ENCODE data around the gene JAKMIP1.
"Not testable (repeated sequence)": the region's sequence is repeated elsewhere in the genome, so short reads cannot be mapped to it uniquely, and the experiment has no call there.

The JAKMIP1 gene

DNA sequence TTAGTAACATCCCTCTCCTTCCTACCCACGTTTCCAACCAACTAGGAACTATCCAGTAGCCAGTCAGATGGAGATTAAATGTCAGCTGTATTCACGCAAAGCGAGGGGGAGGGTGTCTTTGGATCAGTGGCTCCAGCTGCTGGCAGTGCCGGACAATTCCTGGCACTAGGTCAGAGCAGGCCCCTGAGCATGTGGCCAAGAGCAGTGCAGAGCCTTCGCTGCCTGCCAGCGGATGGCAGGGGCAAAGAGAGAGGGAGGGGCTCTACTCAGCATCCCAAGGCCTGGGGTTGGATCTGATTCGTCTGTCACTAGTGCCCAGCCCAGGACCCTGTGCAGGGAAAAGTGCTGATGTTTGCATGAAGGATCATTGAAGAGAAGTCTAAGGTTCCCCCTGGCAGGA lies 28.7 kb upstream of the JAKMIP1 start:
- DNase-seq (ENCODE audit: low spot score), result no peak

DNA sequence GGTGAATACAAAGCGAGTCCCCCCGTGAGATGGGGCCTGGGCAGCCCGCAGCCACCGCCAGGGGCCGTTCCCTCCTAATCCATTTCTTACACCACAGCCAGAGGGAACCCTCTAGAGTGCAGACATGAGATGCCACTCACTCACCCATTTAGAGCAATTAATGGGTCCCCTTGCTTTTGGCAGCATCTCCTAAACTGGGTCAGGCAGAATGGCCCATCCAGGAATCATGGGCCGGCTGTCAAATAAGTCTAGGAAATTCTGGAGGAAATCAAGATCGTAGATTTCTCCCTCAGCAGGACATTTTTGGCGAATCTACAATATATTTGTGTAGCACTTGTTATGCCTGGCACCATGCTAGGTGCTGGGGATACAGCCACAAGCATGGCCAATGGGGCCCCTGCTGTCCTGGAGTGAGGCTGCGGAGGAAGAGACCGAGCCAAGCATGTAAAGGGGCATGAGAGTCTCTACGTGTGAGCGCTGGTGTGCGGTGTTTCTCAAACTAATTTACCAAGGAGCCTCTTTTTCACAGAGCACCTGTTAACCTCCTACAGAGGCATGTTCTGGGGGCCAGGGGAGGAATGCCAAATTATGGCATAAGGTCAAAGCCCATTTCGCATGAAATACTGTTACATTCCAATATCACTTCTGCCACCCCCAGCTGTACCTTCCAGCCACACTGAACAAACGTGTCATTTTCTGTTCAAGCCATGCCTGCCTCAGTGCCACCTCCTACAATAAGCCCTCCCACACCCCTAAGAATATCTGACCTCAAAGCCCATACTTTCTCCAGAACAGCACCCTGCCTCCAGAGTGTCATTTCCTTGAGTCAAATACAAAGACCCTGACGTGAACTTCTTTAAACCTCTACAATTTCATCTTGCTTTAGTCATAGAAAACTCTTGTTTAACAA lies 28.1 kb upstream of the JAKMIP1 start:
- DNase-seq (ENCODE audit: low spot score), result no peak

DNA sequence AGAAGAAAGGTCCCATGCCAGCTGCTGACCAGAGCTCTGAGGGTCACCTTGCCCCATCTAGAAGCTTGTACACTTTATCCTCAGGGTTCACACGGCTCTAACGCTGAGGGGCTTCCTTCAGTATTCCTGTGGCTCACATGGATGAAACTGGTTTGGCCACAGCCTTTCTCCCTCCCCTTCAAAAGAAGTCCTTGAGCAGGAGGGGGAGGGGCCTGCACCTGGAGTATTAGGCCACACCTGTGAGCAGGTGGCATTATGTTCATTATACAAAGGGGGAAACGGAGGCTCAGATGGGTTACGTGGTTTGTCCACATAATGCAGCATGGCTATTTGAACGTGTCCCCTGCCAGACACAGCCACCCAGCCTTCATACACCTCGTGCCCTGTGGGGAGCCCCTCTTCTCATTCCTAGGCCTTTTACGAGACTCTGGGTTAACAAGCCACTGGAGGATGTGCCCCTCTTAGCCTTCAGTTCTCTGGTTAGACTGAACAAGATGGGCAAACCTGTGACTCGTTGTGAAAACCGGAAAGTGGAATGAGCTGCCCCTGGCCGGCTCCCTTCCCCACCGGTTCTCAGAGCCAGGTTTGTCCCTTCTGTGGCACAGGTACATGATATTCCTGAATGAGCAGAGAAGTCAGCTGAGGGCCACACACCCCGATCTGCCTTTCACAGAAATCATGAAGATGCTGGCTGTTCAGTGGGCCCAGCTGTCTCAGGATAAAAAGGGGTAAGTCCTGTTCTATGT lies 27.2 kb upstream of the JAKMIP1 start:
- no peak for DNase-seq (ENCODE audit: low spot score)

DNA sequence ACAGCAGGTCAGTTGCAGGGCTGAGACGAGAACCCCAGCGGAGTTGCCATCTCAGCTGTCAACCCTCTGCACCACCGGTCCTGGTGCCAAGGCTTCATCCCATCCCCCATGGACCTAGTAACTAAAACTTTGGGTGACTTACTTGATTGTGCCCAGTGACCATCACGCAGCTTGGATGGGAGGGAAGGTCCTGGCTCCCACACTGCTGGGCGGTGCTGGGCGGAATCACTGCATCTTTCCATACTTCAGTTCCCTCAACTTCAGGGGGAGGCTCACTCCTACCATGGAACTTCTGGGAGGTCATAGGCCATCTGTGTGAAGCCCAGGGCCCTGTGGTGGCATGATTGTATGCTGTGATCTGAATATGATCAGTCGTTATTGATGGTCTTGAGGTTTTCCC lies 26.2 kb upstream of the JAKMIP1 start:
- DNase-seq (ENCODE audit: low spot score), result no peak

DNA sequence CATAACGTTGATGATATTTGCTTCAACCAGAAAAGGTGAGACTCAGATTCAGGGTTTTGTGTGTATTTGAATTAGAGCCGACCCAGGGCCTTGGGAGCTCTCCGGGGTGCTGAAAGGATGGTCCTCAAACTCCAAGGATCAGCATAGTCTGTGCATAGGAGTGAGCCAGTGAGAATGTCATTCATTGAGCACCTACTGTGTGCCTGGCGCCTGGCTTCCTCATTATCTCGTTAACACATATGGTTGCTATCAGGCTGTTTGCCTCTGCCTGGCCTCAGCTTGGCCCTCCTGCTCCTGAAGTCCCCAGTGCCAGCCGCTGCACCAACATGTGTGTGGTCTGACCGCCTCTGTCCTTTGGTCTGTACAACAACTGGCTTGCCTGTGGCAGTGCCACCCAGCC lies 25.1 kb upstream of the JAKMIP1 start:
- DNase-seq (ENCODE audit: low spot score), result peak; percentile 10

DNA sequence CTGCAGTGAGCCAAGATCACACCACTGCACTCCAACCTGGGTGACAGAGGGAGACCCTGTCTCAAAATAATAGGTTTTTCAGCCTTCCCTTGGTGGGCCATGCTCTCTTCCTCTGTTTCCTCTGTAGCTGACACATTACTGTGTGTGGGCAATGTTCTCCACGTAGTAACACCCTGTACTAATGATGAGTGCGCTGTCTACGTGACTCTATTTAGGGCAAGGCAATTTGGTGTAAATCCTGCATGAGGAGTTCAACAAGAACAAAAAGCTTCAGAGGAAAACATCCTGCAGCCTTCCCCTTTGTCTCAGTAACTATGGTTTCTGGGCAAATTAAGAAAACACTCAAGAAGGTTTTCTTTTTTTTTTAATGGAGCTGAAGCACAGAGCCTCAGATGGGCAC lies 24.4 kb upstream of the JAKMIP1 start:
- DNase-seq (ENCODE audit: low spot score), result no peak

DNA sequence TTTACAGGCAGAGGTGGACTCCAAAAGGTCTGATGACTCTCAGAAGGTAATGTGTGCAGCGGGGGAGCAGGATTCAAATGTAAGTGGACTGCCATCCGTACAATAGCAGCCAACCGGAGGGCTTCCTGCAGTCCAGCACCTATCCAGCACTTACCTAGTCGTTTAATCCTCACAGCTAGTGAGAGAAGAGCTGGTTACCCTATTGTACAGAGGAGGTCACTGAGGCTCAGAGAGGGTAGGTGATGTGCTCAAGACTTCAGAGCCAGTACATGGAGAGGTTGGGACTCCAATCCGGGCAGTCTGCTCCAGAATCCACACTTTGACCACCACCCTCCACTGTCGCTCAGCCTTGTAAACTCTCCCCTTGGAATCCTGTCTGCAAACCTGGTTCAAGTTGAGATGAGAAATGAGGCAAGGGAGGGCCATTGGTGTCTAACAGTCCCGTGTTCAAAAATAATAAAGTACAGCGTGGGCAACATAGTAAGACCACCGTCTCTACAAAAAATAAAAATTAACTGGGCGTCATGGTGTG lies 22.5 kb upstream of the JAKMIP1 start:
- no peak for DNase-seq (ENCODE audit: low spot score)

DNA sequence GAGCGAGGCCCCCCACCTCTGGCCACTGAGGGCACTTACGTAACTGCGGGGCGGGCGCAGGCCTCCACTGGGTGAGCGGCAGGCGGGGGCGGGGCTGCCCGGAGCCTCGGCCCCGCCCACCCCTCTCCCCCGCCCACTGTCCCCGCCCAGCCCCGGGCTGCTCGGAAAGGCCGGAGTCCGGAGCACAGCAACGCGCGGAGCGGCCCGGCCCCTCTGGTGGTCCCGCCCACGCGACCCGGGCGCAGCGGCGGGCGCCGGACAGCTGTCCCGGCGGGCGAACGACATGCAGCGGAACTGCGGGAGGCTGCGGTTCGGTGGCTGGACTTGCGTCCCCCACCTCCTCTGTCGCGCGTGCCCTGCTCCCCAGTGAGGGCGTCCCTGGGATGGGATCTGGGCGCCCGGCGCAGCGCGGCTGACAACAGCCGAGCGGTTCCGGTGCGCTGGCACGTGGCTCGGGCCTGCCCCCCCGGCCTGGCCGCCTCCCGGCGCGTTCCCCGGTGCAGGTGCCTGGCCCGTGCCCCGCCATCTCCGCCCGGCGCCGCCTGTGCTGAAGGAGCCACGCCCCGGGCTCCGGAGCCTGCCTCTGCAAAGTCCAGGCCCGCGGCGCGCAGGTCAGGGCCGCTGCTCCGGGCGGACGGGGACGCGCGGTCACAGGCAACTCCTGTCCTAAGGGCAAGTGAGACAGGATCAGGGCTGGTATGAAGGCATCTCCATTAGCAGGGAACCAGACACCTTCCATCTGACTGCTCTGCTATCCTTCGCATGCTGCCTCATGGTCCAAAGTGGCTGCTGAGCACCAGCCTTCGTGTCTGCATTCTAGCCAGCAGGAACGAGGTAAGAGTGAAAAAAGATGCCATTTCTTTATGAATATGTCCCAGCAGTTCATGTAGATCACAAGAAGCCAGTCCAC lies 21.8 kb upstream of the JAKMIP1 start:
- DNase-seq (ENCODE audit: low spot score), result no peak

DNA sequence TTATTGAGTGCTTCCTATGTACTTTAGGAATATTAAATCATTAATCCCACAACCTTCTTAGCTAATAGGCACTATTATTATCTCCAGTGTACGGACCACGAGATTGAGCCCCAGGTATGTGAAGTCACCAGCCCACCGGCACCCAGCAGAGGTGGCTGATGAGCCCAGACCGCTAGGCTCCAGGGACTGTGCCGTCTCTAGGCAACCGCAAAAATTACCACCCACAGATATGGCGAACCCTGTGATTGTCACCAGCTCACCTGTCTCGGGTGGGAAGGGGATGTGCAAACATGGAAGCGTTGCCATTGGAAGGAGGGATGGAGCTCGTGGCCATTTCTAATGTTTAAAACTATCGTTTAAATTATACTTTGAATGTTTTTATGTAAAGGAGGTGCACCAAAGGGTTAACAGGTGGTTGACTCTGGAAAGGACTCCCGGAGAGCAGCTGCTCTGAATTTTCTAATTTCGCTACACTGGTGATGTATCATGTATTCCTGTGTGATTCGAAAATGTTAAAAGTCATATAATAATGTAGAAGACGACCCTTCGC lies 21.0 kb upstream of the JAKMIP1 start:
- no peak for DNase-seq (ENCODE audit: low spot score)

DNA sequence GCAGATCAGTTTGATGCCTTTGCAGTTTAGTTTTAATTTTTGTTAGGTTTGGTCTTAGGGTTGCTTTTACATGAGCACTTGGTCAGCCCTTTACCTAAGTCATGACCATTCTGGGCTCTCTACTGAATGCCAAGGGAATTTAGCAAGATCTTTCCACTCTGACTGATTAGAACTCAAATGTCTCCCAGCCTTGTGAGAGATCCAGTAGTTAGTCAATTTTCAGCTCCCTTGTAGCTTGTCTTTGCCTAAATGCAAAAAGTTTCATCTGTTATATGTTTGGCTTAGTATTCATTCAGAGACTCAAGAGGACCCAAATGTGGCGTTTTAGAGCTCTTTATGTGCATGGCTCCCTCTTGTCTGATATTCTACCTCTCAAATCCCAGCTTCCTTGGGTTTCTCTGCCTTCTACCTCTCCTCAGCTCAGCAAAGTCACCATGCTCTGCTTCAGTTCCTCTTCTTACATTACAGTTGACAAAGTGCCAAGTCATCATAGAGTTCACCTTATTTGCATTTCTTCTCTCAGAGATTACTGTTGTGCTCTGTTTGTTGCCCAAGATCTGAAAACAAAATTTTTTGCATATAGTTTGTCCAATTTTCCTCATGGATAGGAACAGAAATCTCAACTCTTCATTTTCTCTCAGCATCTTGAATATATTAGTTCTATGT lies 17.5 kb upstream of the JAKMIP1 start:
- no peak for DNase-seq (ENCODE audit: low spot score)

DNA sequence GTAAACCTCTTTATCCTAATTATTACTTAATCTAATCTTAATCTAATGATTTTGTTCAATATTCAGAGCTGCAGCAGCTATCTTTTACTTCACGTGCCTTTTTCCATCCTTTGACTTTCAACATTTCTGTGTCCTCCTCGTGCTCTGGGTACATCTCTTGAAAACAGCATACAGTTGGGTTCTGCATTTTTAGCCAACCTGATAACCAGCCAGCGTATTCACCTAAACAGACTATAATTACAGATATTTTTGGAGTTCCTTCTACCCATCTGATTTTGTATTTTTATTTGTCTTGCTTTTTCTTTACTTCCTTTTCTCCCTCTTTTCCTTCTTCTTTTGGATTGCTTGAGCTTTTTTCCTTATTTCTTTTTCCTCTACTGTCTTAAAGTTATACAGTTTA lies 16.2 kb upstream of the JAKMIP1 start:
- DNase-seq (ENCODE audit: low spot score), result no peak

DNA sequence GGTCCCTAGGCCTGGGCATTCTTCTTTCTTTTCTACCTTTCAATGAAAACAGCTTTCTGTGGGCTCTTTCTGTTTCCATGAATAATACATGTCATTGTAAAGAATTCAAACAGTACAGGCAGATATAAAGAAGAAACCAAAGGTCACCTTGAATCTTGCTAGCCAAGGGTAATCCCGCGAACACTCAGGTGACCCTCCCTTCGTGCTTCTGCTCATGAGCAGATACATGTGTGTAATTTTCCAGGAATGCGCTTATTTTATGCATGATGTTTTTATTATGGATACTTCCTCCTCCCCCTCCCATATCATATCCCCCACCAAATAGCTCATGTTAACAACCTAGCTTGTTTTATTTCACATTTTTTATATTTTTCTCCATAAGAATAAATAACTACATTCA lies 9.6 kb upstream of the JAKMIP1 start:
- no peak for DNase-seq (ENCODE audit: low spot score)

DNA sequence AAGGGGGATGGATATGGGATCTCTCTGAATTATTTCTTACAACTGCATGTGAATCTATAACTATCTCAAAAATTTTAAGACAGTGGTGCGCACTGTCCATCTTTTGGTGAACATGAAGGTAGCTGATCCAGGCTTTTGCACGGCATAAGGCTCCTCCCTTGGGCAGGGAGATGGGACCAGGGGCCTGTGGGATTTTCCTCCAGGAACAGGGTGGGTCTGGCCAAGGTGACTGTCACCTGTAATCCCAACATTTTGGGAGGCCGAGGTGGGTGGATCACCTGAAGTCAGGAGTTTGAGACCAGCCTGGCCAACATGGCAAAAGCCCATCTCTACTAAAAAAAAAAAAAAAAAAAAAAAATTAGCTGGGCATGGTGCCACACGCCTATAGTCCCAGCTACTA lies 8.9 kb upstream of the JAKMIP1 start:
- DNase-seq (ENCODE audit: low spot score), result not testable (repeated sequence)

DNA sequence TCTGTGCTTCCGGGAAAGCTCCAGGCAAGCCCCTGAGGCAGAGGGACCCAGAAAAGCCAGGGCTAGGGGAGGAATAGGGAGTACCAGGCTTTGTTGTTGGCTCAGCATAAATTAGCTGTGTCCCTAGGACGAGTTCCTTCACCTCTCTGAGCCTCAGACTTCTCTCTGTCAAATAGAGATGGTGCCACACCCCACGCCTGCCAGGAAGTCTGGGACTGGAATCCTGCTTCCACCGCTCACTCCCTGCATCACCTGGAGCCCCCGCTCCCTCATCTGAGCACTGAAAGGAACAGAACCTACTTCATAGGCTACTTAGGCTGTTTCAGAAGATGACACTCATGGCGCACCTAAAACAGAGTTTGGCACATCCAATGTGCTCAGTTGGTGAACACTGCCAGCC lies 8.1 kb upstream of the JAKMIP1 start:
- no peak for DNase-seq (ENCODE audit: low spot score)

DNA sequence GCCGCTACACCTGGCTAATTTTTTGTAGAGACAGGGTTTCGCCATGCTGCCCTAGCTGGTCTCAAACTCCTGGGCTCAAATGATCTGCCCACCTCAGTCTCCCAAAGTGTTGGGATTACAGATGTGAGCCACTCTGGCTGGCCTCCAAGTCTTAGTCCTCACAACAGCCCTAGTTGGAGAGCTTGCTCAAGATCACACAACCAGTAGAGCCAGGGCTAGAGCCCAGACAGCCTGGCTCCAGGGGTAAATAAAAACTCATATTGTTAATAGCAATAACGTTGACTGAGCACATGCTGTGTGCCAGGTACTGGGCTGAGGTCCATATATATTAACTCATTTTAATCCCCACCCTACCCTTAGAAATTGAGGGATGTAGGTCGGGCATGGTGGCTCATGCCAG lies 7.3 kb upstream of the JAKMIP1 start:
- no peak for DNase-seq (ENCODE audit: low spot score)

DNA sequence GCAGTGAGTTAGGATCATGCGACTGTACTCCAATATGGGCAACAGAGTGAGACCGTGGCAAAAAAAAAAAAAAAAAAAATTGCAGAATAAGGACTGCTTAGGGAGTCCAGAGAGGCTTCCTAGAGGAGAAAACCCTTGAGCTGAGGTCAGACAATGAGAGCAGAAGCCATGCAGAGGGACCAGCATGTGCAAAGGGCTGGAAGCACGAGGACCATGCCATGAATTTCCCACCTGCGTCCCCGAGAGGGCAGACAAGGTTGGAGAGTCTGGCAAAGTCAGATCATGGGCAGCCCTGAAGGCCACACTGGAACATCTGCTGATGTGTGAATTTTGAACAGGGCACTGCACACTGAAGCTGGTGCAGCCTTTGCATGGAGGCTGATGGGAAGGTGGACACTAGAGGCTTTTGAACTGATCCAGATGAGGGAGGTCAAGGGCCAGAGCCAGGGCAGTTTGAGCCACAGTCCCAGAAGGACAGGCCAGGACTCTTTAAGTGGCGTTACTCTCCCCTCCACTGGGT lies 6.5 kb upstream of the JAKMIP1 start:
- DNase-seq (ENCODE audit: low spot score), result no peak

DNA sequence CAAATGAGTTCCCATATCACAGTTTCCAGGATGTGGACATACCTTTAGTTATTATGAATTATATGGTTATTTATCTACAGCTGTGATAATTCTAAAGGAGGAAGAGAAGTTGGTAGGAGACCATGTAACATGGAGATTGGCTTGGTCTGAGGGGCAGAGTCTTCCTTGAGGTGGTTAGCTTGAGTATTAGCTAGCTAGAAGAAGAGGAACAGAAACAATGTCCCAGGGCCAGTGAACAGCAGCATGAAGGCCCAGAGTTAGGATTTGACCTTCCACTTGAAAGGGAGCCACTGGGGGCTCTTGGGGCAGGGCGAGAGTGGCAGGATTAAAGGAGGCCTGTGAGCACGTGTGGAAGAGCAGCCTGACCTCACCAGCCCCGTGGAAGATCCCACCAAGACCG lies 5.6 kb upstream of the JAKMIP1 start:
- DNase-seq (ENCODE audit: low spot score), result no peak

DNA sequence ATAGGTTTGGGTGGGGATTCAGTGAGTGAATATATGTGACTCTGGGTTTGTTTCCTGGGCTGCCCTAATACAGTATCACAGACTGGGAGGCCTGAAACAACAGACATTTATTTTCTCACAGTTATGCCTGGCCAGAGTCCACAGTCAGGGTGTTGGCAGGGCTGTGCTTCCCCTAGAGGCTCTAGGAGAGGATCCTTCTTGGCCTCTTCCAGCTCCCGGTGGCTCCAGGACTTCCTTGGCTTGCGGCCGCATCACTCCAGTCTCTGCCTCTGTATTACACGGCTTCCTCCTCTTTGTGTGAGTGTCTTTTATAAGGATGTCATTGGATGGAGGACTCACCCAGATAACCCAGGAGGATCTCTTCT lies 5.2 kb upstream of the JAKMIP1 start:
- no peak for DNase-seq (ENCODE audit: low spot score)

DNA sequence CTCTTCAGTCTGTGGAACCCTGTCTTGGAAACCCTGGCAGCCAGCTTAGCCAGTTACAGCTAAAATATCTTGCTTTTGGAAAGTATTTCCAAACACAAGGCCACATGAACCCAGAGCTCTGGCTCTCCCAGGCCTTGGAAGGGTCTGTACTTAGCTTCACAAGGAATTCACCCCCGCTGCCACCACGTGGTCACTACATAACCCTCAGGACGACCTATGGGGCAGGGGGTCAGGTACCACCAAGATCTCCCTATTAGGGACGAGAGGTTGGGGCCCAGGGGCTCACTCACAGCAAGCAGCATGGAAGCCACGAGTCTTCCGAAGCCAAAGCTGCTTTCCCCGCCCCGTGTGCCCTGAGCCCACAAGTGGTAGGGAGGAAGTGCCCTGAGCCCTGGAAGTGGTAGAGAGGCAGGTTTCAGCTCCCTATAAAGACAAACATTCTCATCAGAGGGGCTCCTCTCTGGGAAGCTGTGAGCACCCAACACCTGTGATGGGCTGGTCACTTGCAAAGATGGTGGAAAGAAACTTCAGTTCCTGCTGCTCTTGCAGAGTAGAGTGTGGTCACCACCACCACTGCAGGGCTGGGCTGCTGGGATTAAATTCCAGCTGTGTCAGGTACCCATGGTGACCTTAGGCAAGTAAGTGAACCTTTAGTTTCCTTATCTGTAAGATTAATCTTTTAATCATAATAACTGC lies 4.7 kb upstream of the JAKMIP1 start:
- DNase-seq (ENCODE audit: low spot score), result no peak

DNA sequence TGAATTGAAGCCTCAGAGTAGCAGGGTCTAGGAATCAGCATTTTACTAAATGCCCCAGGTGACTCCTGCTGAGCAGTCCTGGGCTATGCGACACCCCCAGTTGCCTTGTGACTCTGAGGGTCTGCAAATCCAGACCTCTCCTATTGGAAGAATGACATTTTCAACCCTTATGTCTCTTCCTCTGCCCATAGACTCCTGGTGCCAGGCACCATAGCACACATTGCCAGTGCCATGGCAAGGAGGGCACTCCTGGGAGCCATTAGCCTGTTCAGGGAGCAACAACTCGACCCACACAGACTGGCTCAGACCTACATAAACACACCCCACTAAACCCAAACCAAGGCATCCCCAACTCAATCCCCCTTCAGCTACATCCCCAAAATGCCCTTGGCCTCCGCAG lies 3.7 kb upstream of the JAKMIP1 start:
- DNase-seq (ENCODE audit: low spot score), result no peak
